GM18858 (cell line): ENCODE measurements around the gene USP13.
A peak's percentile ranks its signal among the peaks of the same experiment; 100 is the strongest.
"Not testable (repeated sequence)": the region's sequence is repeated elsewhere in the genome, so short reads cannot be mapped to it uniquely, and the experiment has no call there.

Experiments used
- ATAC-seq: cut with Tn5 transposase; IDR thresholded peaks from one replicate; pipeline ENCODE4 v1.9.1; 2021; ENCODE audit not compliant: unreplicated experiment

The USP13 gene

DNA sequence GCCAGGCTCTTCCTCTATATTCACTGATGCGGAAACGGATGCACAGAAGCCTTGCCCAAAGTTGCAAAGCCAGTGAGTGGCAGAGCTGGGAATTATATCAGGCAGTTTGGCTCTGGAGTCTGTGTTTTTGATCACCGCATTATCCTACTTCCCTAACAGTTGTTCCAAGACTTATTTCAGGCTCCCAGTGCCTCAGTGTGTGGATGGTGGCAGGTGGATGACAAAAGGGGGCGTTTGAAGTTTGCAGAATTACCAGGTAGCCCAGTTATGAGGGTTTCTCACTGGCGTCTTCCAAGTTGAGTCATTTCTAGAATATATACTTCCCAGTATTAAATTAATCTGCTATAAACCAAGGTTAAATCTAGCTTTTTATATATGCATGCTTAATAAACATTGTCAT is 81.0 kb downstream of the USP13 start:
- no peak for ATAC-seq

DNA sequence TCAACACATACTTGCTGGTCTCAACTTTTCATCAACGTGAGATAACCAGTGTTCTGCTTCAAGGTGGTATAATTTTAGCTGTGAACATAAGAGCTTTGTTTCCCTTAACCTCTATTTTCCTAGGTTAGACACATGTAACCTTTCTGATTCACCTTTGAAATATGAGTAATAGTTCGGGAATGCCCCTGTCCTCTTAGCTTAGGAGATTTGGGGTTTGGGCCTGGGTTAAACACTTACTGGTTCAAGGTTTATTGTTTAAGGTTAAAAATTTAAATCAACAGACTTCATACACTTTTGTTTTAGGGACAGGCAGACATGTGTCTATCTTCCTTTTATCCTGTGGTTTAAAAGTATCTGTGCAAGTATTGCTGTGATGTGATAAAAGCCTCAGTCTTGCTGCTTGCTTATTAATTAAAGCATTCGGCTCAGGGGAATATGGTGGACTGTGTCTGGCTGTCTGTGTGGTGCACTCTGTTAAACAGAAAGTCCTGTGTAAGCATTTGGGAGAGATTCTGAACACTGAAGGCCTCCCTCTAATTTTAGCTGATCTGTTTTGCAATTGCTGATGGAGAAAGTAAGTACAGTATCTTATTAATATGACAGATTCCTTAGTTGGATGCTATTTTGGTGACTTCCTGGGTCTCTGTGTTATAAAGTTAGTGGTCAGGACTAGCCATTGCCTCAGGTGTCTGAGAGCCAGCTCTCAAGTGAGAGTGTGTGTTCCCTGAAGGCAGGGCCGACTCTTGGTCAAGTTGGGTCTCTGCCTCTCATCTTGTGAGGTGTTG is 81.8 kb downstream of the USP13 start:
- ATAC-seq = no peak

- no peak for ATAC-seq
Observed at GRCh38 chr3:179735321-179735720, 82.5 kb downstream of the USP13 start.

- ATAC-seq = no peak
Observed at GRCh38 chr3:179738998-179739397, 86.2 kb downstream of the USP13 start.

DNA sequence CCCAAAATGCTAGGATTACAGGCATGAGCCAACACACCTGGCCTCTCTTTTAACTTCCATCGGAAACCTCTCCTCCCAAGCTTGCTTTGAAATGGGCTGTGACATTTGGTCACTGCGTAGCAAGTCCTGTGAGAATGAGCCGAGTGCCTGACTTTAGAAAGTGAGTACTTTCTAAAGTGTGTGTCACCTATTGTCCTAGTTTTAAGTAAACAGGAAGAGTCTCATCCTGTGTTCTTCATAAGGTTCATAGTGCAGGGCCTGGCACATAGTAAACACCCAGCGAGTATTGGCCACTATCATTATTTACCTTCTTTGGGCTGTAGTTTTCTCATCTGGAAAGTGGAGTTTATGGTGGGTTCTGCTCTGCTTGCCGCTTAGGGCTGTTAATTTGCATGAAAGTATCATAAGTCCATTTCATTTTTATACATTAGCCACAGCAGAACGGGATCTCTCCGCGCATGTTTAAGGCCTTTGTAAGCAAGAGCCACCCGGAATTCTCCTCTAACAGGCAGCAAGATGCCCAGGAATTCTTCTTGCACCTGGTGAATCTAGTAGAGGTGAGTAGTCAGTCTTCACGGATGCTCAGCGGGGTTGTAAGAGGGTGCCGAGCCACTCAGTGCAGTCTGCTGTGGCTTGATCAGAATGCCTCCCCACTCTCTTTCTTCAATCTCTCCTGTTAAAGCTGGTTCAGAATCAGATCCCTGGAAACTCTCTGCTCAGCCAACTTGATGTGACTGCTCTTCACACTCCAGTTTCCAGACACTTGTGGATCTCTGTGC is 87.2 kb downstream of the USP13 start:
- no peak for ATAC-seq

DNA sequence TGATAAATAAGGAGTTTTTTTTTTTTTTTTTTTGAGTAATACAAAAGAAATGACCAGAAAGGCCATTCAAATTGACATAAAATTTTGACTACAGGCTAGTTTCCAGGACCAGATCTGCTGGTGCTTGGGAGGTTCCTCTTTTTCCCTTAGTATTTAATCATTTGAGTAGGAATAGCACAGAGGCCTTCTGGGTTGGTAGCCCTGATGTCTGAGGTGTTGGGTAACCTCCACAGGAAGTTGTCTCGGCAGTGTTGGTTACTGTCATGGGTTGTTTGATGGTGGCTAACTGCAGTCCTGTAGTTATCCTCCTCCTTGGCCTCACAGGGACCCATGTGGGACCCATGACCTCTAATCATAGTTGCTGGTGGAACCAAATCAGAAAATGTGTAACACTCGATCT is 91.1 kb downstream of the USP13 start:
- ATAC-seq = no peak

GRCh38 chr3:179744667-179745066 is 91.8 kb downstream of the USP13 start:
- no peak for ATAC-seq

- no peak for ATAC-seq
Observed at GRCh38 chr3:179745079-179745478, 92.2 kb downstream of the USP13 start.

DNA sequence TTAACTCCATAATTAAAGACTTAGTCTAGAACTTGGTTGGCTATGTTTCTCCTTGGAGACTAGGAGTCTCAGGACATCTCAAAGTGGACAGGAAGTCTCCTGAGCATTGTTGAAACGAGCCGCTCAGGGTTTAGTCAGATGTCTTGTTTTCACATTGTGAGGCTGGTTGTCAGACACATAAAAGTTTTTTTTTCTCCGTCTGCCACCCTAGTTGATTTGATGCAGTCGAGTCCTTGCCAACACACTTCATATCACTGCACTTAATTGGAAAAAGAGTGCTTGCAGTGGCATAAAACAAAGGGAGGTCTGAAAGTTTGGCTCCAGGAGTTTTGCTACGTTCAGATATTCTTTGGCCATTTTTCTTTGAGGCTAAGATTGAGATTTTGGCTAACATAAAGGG is 92.9 kb downstream of the USP13 start:
- no peak for ATAC-seq

DNA sequence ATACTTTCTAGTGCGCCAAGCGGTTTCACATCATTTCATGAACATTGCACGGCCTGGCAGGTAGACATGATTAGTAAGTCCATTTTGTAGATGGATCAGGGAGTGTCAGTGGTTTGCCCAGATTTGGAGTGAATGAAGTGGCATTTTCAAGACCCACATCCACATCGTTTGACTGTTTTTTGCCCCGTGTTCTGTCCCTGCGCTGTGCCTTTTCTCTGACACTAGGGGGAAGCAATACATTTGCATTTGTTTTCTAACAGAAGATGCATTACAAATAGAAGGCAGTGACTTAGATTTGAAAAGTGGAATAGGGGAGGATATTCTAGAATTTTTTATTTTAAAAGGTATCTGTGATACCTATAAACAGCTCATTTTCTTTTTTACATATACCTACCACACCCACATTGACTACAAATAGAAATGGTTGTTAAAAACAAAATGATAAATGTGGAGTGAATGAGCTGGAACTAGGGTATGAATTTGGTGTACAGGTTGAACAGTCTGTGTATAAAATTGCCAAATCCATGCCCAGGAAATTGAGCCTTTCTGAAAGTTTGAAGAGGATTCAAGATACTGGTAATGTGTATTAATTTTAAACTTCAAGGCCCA is 98.0 kb downstream of the USP13 start:
- ATAC-seq = peak; percentile 76

DNA sequence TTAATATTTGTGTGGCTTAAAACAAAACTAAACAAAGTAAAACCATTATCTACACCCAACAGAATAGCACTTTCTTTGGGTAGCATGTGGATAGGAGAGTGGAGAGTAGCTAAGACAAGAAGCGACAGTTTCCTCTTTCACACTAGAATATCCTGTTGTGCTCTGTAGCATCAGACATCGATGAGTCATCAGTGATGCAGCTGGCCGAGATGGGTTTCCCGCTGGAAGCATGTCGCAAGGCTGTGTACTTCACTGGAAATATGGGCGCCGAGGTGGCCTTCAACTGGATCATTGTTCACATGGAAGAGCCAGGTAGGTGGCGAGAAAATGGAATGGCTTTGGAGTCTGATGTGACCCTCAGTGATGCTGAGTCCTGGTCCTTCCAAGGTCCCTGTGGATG is 108.1 kb downstream of the USP13 start:
- ATAC-seq = no peak

DNA sequence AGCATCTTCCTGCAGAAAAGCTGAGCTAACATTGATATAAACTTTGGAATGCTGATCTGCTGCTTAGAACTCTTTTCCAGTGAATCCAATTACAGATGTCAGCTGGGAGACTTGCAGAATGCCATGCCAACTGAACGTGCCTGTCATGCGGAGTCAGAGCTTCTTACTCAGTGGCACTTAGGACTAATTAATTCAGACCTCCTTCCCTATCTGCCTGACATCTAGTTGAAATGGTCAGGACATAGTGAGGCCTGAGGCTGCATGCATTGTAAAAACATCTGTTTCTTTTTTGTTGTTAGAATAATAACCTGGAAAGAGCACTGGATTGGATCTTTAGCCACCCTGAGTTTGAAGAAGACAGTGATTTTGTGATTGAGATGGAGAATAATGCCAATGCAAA is 112.6 kb downstream of the USP13 start:
- no peak for ATAC-seq

- no peak for ATAC-seq
Observed at GRCh38 chr3:179766416-179767133, 113.7 kb downstream of the USP13 start.

DNA sequence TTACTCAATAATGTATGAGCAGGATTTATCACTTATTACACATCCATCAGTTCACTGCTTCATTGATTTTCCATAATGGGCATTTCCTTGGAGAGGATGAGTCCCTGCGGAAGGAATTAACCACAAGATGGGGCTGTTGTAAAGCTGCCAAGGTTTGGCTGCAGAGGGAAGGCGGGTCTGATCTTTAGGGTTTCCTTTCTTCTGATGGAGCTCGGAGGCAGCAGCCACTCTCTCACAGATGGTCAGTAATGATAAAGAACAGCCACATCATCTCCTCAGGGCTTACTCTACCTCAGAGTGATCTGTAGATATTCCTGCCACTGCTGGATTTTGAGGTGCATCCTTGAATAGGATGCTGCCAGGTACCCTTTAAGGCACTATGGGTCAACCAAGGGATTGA is 115.2 kb downstream of the USP13 start:
- no peak for ATAC-seq

DNA sequence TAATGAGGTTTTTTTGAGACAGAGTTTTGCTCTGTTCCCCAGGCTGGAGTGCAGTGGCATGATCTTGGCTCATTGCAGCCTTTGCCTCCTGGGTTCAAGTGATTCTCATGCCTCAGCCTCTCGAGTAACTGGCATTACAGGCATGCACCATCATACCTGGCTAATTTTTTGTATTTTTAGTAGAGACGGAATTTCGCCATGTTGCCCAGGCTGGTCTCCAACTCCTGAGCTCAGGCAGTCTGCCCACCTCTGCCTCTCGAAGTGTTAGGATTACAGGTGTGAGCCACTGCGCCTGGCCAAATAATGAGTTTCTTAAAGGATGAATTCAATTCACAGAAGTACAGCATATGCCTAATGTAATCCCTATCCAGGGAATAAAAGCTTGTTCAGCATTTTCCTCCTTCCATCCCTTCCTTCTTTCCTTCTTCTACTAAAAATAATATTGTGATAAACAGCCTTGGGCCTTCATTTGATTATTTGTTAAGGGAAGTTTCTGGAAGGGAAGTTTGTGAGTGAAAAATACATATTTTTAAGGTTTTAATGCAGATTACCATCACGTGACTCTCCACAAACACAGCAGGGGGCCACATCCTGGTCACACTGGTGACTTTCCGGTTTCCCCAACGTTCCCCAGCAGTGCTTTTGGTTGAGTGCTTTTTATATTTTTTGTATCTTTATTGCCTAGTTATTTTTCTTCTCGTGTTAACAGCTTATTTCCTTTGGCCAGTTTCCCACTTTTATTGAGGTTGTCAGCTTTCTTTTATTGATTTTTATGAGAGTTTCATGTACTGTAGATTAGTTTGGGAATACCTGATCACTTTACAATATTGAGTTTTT is 116.8 kb downstream of the USP13 start:
- ATAC-seq = no peak

- no peak for ATAC-seq
Observed at GRCh38 chr3:179771797-179772196, 119.0 kb downstream of the USP13 start.

- no peak for ATAC-seq
Observed at GRCh38 chr3:179772297-179772696, 119.5 kb downstream of the USP13 start.

DNA sequence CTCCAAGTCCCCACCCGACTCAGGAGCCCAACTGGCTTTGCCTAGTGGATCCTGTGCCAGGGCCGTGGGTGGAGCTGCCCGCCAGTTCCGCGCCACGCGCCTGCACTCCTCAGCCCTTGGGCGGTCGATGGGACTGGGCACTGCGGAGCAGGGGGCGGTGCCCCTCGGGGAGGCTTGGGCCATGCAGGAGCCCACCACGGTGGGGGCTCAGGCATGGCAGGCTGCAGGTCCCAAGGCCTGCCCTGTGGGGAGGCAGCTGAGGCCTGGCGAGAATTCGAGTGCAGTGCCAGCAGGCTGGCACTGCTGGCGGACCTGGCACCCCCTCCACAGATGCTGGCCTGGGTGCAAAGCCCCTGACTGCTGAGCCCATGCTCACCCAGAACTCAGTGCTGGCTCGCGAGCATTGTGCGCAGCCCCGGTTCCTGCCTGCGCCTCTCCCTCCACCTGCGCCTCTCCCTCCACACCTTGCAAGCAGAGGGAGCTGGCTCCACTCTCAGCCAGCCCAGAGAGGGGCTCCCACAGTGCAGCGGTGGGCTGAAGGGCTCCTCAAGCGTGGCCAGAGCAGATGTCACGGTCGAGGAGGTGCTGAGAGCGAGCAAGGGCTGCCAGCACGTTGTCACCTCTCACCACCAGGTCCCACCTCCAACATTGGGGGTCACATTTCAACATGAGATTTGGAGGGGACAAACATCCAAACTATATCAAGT is 122.7 kb downstream of the USP13 start:
- ATAC-seq = no peak

DNA sequence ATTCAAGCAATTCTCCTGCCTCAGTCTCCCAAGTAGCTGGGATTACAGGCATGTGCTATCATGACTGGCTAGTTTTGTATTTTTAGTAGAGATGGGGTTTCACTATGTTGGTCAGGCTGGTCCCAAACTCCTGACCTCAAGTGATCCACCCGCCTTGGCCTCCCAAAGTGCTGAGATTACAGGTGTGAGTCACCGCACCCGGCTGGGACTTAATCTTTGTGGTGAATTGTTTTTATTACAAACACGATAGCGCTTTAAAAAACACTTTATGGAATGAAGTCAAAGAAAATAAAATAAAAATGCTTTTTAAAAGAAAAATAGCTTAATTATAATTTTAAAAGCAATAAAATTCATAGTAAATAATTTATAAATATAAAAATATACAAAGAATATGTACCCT is 130.0 kb downstream of the USP13 start:
- not testable (repeated sequence) for ATAC-seq

GRCh38 chr3:179788996-179789395 is 136.2 kb downstream of the USP13 start:
- ATAC-seq = no peak
